HG02678 (cell line): ENCODE measurements around the gene SPATA6L.
"Not testable (repeated sequence)": the region's sequence is repeated elsewhere in the genome, so short reads cannot be mapped to it uniquely, and the experiment has no call there.

Experiments used
- ATAC-seq: cut with Tn5 transposase; IDR thresholded peaks from one replicate; pipeline ENCODE4 v1.9.1; 2021; ENCODE audit warnings: mild to moderate bottlenecking, moderate library complexity; ENCODE audit not compliant: unreplicated experiment

Gene SPATA6L

DNA sequence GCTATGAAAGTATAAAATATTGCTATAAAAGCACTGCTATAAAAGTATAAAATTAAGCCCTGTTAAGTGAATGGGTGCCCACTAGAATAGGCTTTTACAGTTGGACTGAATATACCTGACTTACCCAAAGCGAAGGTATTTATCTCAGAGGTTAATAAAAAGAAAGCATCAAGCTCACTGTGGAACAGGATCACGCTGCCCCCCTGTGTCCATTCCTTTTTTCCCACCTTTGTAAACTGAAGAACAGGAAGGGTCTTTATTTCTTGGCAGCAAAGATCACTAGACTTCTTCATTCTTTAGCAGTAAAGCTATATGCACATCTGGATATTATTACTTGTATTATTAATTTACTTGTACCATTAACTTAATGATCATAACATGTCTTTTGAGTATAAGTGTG is 26.3 kb downstream of the SPATA6L start:
- ATAC-seq: no peak

DNA sequence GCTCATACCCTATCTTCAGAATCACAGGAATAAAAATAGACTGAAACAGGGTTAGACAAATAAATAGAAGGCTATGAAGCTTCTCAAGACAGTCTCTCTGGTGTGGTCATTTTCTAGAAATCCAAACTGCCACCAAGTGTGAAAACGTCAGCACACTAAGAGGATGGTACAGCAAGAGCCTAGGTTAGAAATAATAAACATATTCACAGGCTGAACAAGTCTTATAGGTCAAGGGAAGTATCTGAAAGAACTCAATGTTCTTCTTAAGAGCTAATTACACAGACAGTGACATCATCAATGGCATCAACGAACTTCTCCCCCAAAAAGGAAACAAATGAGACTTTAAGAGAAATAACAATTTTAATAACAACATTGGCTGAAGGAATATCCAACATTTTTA is 26.9 kb downstream of the SPATA6L start:
- ATAC-seq: no peak

DNA sequence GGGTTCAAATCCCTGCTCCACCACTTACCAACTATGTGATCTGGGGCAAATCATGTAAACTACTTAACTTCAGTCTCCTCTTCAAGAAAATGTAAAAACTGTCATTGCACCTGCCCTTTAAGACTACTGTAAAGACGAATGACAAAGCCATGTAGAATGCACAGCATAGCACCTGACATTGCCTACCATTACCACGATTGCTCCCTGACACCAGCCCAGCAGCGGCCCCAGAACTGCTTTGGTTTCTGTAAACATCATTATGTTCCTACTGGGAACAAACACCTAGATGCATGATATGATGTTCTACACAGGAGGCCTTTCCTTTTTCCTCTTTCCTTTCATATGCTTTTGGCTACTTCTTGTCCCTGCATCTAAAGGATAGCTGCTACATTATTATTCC is 27.3 kb downstream of the SPATA6L start:
- no peak for ATAC-seq

DNA sequence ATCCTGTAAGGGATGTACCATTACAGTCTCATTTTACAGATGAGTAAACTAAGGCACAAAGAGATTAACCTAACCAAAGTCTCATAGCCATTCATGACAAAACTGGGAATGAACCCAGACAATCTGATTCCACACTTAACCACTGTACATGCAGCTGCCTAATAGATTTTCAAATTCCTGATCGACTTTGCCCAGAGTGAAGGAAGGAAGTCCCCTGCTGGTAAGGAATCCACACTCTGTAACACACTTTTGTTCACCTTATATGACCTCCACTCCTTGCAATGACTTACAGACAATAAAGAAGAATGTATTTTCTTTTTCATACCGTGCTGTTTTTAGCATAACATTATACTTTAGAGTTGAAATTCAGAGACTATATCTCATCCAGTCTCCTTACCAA is 35.4 kb downstream of the SPATA6L start:
- no peak for ATAC-seq

DNA sequence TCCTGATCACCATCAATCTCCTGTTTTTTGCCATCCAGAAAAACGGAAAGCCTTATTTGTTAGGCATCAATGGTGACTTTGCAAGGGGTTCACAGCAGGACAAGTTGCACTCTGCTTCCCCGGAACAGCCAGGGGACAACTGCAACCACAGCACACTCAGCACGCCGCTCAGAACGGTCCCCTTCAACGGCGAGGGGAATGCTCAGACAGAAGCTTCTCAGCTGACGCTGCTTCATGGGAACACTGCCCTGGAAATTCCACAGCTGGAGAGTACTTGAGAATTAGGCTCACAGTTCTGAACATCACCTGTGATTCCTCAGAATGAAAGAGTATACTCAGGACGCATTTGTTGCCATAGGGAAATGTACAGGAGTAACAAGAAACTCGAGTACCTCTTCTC is 44.3 kb downstream of the SPATA6L start:
- ATAC-seq: no peak

DNA sequence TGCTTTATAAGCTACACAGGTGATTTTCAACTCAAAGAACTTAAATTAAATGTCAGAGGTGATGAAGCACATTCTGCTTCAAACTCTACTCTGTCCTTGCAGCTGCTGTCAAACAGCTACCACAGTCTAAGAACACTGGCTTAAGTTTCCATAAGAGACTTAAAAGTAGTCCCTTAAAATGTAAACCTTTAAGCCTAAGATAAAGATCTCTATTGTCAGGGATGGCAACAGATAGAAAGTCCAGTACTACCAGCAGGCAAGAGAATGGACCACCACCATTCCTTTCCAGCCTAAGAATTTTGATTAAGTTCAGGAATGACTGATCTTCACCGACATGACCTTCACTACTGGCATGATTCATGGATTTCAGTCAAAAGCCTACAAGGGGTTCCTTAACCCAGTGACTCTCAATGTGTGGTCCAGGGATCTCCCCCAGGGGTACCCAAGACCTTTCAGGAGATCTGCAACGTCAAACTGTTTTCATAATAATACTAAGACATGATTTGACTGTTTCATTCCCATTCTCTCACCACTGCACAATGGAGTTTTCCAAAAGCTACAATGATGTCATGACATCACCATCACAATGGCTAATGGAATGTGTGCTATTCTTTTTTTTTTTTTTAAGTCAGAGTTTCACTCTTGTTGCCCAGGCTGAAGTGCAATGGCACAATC is 45.3 kb downstream of the SPATA6L start:
- no peak for ATAC-seq

DNA sequence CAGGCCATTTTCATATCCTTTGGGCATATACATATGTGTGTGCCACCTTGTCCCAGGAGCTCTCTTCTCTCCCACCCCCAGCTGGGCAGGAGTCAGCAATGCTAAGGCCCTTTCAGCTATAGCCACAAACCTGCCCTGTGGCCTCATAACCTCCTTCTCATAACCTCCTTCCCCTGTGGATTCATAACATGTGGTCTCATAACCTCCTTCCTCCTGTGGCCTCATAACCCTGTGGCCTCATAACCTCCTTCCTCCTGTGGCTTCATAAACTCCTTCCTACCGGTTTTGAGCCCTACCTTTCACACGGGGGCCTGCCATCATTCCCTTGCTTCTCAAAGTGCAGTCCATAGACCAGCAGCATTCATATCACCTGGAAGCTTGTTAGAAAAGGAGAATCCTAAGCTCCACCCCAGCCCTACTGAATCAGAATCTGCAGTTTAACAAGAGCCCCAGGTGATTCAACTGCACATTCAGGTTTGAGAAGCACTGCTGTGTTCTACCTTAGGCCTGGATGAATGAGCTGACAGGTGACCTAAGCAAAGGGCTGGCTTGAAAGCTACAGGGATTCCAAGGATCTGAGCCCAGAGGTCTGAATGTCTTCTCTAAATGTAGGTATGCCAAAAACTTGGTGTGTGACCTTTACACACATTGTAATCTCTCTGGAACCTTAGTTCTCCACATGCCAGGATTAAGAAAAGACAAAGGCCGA is 46.1 kb downstream of the SPATA6L start:
- ATAC-seq: no peak

DNA sequence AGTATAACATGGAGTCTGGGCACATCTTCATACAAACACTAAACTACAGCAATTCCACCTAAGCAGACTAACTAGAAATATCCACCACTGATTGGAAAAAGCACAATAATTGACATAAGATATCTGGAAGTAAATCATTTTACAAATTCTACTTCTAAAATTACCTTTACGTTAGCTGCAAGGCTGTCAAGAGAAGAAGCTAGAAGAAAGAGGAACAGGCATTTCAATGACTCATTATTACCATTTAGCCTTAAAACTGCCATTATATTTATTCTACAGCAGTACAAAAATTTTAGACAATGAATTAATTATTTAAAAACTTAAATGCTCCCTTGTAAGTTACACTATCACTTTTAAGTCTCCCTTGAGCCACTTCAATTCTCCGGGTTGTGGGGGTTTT is 47.6 kb downstream of the SPATA6L start:
- ATAC-seq: no peak

DNA sequence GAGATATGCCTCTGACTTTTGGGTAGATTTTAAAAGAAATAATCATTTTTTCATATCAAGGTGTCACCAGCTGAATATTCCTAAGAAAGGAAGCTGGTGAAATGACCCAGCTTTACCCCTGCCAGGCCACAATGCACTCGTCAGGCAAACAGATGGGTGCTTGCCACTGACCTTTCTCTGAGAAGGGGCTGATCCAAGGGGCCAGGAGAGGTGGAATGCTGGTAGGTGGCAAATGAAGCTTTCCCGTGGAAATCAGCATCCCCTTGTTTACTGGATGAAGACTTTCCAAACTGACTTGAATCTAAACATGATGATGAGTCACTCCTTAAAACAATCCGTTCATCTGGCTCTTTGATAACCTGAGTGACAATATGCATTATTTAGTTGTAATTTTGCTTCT is 48.5 kb downstream of the SPATA6L start:
- no peak for ATAC-seq

DNA sequence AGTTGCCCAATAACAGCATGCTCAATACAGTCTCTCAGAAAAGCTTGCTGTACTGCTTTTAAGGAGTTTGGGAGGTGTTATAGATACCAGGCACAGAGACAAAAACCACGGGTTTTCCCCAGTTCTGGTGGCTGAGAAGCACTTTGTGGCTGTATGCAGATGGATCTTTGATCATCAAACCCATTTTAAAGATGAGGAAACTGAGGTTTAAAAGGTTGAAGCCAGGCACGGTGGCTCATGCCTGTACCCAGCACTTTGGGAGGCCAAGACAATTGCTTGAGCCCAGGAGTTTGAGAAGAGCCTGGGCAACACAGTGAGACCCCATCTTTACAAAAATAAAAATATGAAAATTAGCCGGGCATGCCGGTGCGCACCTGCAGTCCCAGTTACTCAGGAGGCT is 50.5 kb downstream of the SPATA6L start:
- ATAC-seq: no peak

DNA sequence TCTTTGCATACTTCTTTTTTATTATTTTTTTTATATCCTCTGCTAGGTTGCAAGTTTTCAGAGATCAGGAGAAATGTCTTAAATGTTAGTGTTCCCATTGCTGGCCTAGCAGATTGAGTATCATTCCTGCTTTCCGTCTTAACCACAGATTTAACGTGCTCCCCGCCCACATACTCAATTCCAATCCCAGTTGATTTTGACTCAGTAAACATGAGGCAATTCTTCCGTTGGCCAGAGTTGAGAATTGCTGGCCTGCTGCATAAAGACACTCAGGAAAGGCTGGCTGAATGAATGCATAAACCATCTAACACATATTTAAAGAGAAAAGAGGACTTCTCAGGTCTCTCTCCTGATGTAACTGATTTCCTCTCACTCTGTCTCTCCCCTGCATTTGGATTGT is 51.0 kb downstream of the SPATA6L start:
- no peak for ATAC-seq

DNA sequence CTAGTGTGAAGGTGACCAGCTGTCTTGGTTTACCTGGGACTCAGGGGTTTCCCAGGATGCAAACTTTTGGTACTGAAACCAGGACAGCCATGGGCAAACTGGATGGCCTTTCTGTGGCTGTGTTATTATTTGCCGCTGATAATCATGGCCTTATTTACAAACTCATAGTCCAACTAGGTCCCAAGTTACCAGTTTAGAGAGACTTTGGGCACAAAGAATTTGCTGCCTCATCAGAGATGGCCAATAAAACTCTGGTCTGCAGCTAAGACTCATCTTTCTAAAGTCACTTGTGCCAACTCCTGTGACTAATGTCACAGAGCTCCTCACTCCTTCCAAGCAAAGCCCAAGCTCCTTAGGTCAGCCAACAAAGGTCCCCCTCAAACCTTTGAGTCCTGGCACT is 51.7 kb downstream of the SPATA6L start:
- ATAC-seq: no peak

DNA sequence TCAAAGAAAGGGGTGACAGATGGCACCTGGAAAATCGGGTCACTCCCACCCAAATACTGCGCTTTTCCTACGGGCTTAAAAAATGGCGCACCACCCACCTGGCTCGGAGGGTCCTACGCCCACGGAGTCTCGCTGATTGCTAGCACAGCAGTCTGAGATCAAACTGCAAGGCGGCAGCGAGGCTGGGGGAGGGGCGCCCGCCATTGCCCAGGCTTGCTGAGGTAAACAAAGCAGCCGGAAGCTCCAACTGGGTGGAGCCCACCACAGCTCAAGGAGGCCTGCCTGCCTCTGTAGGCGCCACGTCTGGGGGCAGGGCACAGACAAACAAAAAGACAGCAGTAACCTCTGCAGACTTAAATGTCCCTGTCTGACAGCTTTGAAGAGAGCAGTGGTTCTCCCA is 60.2 kb downstream of the SPATA6L start:
- ATAC-seq: not testable (repeated sequence)

DNA sequence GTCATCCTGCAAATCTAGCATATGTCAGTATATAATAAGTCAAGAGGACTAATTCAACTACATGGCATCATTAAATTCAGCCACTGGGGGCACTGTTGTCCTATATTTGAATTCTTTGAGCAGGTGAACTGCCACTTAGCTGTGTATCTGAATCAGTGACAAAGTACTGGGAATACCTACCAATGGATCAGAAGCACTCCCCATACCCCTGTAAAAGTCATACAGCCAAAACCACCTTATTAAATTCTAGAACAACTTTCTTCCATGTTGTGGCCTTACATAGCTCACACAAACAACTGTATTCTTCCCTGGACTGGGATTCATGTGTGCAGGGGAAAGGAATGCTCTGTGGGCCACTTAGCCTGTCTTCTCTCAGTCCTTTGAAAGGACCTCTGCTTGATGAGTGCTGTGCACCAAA is 61.6 kb downstream of the SPATA6L start:
- peak; percentile 81 for ATAC-seq

DNA sequence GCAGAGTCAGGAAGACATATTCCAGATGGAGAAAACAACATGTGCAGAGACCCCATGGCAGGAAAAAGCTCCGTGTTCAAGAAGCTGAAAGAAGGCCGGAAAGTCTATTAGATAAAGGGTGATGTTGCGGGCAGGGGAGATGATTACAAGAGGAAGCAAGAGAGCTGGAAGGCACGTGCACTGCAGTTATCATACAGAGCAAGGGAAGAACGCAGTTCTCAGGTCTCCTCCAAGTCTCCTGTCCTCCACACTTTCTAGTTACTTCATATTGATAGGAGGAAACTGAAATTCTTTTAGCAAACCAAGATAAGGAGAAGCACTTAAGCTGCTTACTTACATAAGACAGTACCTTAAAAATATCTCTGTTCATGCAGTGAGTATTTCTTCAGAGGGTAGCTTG is 62.5 kb downstream of the SPATA6L start:
- ATAC-seq: no peak

DNA sequence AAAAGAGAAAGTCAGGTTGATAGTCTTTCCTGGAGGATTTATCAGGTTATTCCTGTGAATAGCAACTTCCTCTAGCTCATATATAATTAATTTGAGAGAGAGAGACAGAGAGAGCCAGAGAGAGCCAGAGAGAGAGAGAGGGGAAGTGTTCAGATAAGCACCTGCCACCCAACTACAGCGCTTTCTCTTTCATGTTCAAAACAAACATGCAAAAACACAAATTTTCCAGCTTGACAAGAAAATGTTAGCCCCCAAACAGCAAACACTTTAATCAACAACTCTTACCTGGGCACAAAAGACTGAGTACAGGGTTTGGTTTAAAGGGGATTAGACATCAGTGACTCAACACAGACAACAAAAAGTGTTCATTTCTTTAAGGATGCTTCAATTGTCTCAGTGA is 65.9 kb downstream of the SPATA6L start:
- no peak for ATAC-seq

DNA sequence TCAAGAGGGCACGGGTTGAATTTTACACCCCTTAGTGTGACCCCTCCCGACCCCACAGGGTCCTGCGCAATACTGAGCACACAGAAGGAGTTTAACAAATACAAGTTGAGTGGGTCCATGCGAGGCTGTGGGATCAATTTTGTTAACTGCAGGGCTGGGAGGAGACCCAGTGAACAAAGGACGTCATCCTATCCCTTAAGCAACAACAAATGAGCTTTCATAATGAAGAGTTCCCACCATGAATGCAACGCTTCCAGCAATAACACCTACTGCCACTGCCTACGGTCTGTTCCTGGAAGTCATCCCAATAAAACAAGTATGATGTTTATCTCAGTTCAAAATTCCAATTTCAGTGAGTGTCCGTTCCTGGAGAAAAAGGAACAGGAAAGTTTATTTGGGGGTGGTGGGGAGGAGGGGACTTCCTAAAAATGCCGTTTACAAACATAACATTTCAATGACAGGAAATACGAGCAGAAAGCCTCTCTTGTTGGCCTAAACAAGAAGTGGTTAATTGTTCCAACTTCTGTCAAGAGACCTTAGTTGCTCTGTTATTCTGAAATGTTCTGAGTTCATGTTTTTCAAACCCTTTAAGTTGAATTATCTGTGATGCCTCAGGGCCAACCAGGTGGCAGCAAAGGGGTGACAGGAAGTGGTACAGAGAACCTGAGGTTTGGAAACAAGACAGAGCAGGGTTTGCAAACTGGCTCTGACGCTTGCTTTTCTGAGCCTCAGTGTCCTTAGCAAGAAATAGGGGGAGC is 69.9 kb downstream of the SPATA6L start:
- peak; percentile 67 for ATAC-seq

DNA sequence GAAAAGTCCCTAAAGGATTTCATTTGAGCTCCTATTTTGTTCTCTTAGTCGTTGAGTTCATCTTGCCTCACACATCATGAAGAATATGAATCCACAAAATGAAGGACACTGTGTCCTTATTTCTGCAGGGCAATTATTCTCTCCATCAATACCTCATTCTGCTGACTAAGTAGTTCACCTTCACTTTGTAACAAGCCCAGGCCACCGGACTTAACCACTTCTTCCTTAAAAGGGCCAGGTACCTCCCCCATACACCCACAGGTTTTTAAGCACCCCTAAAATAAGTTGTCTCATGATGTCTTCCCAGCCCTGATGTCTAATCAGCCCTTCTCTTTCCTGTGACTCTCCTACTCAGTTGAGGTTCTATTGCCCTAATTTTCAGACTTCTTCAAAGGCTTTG is 71.3 kb downstream of the SPATA6L start:
- ATAC-seq: no peak

DNA sequence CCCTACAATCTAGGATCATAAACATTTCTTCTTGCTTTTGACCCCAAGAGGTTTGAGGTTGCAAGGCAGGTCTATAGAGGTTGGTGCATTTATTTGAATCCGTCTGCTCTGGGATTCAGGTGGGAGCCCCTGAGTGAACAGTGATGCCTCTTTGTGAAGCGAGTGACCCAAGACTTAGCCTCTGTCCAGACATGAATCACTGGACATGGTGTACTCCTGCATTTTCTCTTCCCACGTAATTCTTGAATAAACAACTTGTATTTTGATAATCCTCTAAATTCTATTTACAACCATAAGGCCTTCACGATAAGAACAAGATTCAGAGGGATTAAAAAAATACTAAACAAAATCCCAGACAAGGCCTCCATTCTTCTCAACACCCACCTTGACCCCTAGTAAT is 71.7 kb downstream of the SPATA6L start:
- ATAC-seq: no peak

DNA sequence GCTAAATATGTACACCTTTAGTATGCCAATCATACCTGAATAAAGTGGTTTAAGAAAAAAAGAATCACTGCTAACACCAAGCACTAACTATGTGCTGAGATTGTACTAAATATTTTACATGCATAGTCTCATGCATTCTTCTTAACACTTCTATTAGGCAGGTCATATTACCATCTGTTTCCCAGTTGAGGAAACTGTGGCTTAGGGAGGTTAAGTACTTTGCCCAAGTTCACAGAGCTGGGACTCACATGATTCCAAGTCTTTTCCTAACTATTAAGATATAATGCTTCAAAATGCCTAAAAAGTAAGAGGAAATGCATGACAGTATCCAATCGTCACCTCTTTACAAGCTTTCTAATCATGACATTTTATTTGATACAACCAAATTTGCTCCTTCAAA is 73.4 kb downstream of the SPATA6L start:
- no peak for ATAC-seq

DNA sequence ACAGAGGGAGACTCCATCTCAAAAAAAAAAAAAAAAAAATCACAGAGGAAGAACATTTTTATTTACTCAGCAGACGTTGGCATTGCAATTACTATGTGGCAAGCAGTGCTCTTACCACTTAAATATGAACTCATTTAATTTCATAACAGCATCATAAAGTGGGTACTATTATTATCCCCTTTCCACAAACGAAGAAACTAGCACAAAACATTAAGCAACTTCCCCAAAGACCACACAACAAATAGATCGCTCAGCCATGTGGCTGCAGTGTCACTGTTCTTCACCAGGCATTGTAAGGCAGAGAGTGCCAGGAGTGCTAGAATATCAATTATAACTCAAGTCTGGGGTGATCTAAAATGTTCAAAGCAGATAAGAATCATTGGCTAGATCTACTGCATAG is 74.0 kb downstream of the SPATA6L start:
- no peak for ATAC-seq

DNA sequence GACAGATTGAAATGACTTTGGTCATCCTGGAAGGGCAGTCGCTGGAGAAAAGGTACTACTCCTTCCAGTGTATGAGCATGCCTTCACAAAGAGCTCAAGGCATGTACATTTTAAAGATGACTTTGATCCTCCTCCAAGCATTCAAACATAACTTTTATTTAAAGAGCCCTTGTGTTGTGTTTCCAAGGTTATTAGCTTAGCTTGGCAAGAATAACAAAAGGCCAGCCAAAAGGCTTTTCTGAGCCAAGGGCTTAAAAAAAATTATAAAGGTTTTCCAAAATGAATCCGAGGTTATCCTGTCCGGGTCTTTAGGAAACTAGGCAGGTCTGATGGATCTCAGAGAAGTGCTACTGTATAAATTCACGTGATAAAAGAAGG is 75.2 kb downstream of the SPATA6L start:
- no peak for ATAC-seq
